A549 (cell line): ENCODE data around the gene PTPRG. TPM values are rescaled to one million over a fixed set of nuclear protein-coding genes. Genes with fewer than 3 reads are reported as not detected.

Experiments used
- ATAC-seq, 2 experiments: fragments of 200-7000 bp in 1 of 2; fragments of >200 bp in 1 of 2; cut with Nextera tagmentation in 1 of 2; cut with Tn5 transposase in 1 of 2; 3 replicates each; pipeline versions ENCODE4 v1.8.0 to v1.9.1; 2018 to 2020; ENCODE audit warnings: mild to moderate bottlenecking in 1 of 2, moderate library complexity in 1 of 2
- CTCF ChIA-PET: fragments of 300-600 bp; sonication (Branson Sonifier 250); formaldehyde crosslinking; extraction: SDS; loops from one replicate; lab custom pipeline; 2021; ENCODE audit warnings: antibody characterized with exemption, inconsistent platforms; lab: Yijun Ruan, JAX
- POLR2A ChIA-PET: fragments of 350-600 bp; formaldehyde crosslinking; extraction: SDS; loops from one replicate; lab custom pipeline; 2021; ENCODE audit warnings: antibody characterized with exemption, inconsistent platforms; lab: Yijun Ruan, JAX
- DNase-seq, 2 experiments: peaks; one replicate each; pipeline versions ENCODE4 v3.0.0 to v3.0.0-alpha.2; 2011 to 2016; ENCODE audit warnings: low read depth in 1 of 2, low spot score in 1 of 2
- FAIRE-seq: peaks from 2 replicates; lab custom pipeline; 2011; peaks lifted over from hg19 to GRCh38; lab: Jason Lieb, UNC
- H3K27ac ChIP-seq, 2 experiments: fragments of >200 bp; sonication (Bioruptor Twin); formaldehyde crosslinking; 3 replicates each; pipeline ENCODE4 v1.5.1; 2016 to 2017
- H3K4me1 ChIP-seq: fragments of >200 bp; sonication (Bioruptor Twin); formaldehyde crosslinking; 3 replicates; pipeline ENCODE4 v1.6.1; 2016
- H3K4me2 ChIP-seq: fragments of >200 bp; sonication (Bioruptor Twin); formaldehyde crosslinking; 3 replicates; pipeline ENCODE4 v1.6.1; 2016
- H3K4me3 ChIP-seq: fragments of >200 bp; sonication (Bioruptor Twin); formaldehyde crosslinking; 3 replicates; pipeline ENCODE4 v1.5.1; 2016
- H3K9me3 ChIP-seq: fragments of >200 bp; sonication (Bioruptor Twin); formaldehyde crosslinking; 3 replicates; pipeline ENCODE4 v1.6.1; 2016
- CBX2 ChIP-seq: fragments of 200-600 bp; sonication (generic); IDR thresholded peaks from 2 replicates; pipeline ENCODE4 v1.6.1; 2016; ENCODE audit warnings: low read depth, mild to moderate bottlenecking, borderline replicate concordance
- CBX8 ChIP-seq: fragments of 200-600 bp; sonication (generic); IDR thresholded peaks from 2 replicates; pipeline ENCODE4 v1.6.1; 2016
- CEBPB ChIP-seq, 2 experiments: fragments of >200 bp in 1 of 2; sonication (Bioruptor Twin) in 1 of 2; formaldehyde crosslinking in 1 of 2; IDR thresholded peaks; 2 replicates each; pipeline ENCODE4 v1.6.1; 2012 to 2016
- CHD2 ChIP-seq: fragments of 150-350 bp; IDR thresholded peaks from 2 replicates; pipeline ENCODE4 v1.6.1; 2014; ENCODE audit warnings: low read length; ENCODE audit not compliant: partially characterized antibody
- CHD4 ChIP-seq: fragments of 200-600 bp; sonication (generic); IDR thresholded peaks from 2 replicates; pipeline ENCODE4 v1.6.1; 2016; ENCODE audit warnings: antibody characterized with exemption, mild to moderate bottlenecking, borderline replicate concordance
- EHF ChIP-seq: fragments of 250-450 bp; sonication (Bioruptor Pico); IDR thresholded peaks from 2 replicates; pipeline ENCODE4 v1.5.0; 2020; ENCODE audit warnings: mild to moderate bottlenecking
- FOSB ChIP-seq: fragments of 250-450 bp; sonication (Bioruptor Pico); IDR thresholded peaks from 2 replicates; pipeline ENCODE4 v1.5.0; 2020; ENCODE audit warnings: mild to moderate bottlenecking, moderate library complexity
- FOXS1 ChIP-seq: fragments of 250-450 bp; sonication (Bioruptor Pico); IDR thresholded peaks from 2 replicates; pipeline ENCODE4 v1.5.0; 2020; ENCODE audit warnings: mild to moderate bottlenecking, moderate library complexity
- HDAC2 ChIP-seq: fragments of 200-600 bp; sonication (generic); IDR thresholded peaks from 2 replicates; pipeline ENCODE4 v1.6.1; 2016
- HEYL ChIP-seq: fragments of 250-450 bp; sonication (Bioruptor Pico); IDR thresholded peaks from 2 replicates; pipeline ENCODE4 v1.8.0; 2021; ENCODE audit warnings: mild to moderate bottlenecking, moderate library complexity
- JUN ChIP-seq, 2 experiments: fragments of >200 bp; sonication (Bioruptor Twin); formaldehyde crosslinking; IDR thresholded peaks; 2 replicates in 1 of 2; 3 replicates in 1 of 2; pipeline ENCODE4 v1.6.1; 2016 to 2017
- KDM5A ChIP-seq: fragments of 200-600 bp; sonication (generic); IDR thresholded peaks from 2 replicates; pipeline ENCODE4 v1.6.1; 2016; ENCODE audit warnings: antibody characterized with exemption, mild to moderate bottlenecking
- MAFK ChIP-seq: fragments of 450-650 bp; IDR thresholded peaks from 2 replicates; pipeline ENCODE4 v1.6.1; 2014; ENCODE audit not compliant: partially characterized antibody
- MAZ ChIP-seq: fragments of 150-350 bp; IDR thresholded peaks from 2 replicates; pipeline ENCODE4 v1.6.1; 2014; ENCODE audit warnings: antibody characterized with exemption, low read depth, low read length, borderline replicate concordance
- PHF8 ChIP-seq: fragments of 200-600 bp; sonication (generic); IDR thresholded peaks from 2 replicates; pipeline ENCODE4 v1.6.1; 2016; ENCODE audit warnings: low read depth, mild to moderate bottlenecking, antibody characterized with exemption, moderate library complexity, borderline replicate concordance
- POLR2A ChIP-seq: IDR thresholded peaks from 2 replicates; pipeline ENCODE4 v1.6.1; 2012; ENCODE audit warnings: mild to moderate bottlenecking, low read length
- RCOR1 ChIP-seq: fragments of 150-350 bp; IDR thresholded peaks from 2 replicates; pipeline ENCODE4 v1.6.1; 2014; ENCODE audit warnings: antibody characterized with exemption, low read length, low read depth
- REST ChIP-seq: fragments of 200-600 bp; sonication (generic); IDR thresholded peaks from 2 replicates; pipeline ENCODE4 v1.6.1; 2016; ENCODE audit warnings: antibody characterized with exemption, mild to moderate bottlenecking, moderate library complexity
- RFX5 ChIP-seq: fragments of 450-650 bp; IDR thresholded peaks from 2 replicates; pipeline ENCODE4 v1.7.1; 2014; ENCODE audit warnings: antibody characterized with exemption, mild to moderate bottlenecking, moderate library complexity
- RNF2 ChIP-seq: fragments of 200-600 bp; sonication (generic); IDR thresholded peaks from 2 replicates; pipeline ENCODE4 v1.6.1; 2016; ENCODE audit warnings: low read depth, mild to moderate bottlenecking, antibody characterized with exemption, moderate library complexity, borderline replicate concordance
- SMC3 ChIP-seq: fragments of >200 bp; sonication (Bioruptor Twin); formaldehyde crosslinking; IDR thresholded peaks from 3 replicates; pipeline ENCODE4 v1.6.1; 2018; ENCODE audit warnings: inconsistent platforms
- TFCP2L1 ChIP-seq: fragments of 250-450 bp; sonication (Bioruptor Pico); IDR thresholded peaks from 2 replicates; pipeline ENCODE4 v1.5.0; 2021; ENCODE audit warnings: mild to moderate bottlenecking
- WGBS: methylation state at CpG from one replicate; pipeline ENCODE4 v1.1.6; 2017; ENCODE audit errors: missing lambda C conversion rate; 5-methylcytosine and 5-hydroxymethylcytosine counted together
- polyA plus RNA-seq, 4 experiments: library from polyadenylated mRNA; depleted of rRNA in 3 of 4; stranded (reverse); fragments of >200 nt; fragmentation: RNase III in 1 of 4; extraction: RNeasy Plus Mini Kit Qiagen cat#74134 plus additional on column Dnase treatment in 1 of 4; gene quantifications; 2 replicates in 3 of 4; 3 replicates in 1 of 4; pipeline ENCODE4 v1.2.3, GENCODE V29; 2011 to 2017
- TF ChIP-seq, protein P1 (sequence below): fragments of 250-450 bp; sonication (Bioruptor Pico); IDR thresholded peaks from 2 replicates; pipeline ENCODE4 v1.5.0; 2021; ENCODE audit warnings: mild to moderate bottlenecking, moderate library complexity, borderline replicate concordance
- TF ChIP-seq, protein P2 (sequence below): IDR thresholded peaks from 2 replicates; pipeline ENCODE4 v1.6.1; 2012
- TF ChIP-seq, protein P3 (sequence below): fragments of 450-650 bp; IDR thresholded peaks from 2 replicates; pipeline ENCODE4 v1.6.1; 2014; ENCODE audit warnings: antibody characterized with exemption
- TF ChIP-seq, protein P4 (sequence below): fragments of >200 bp; sonication (Bioruptor Twin); formaldehyde crosslinking; IDR thresholded peaks from 3 replicates; pipeline ENCODE4 v1.5.1; 2016
- TF ChIP-seq, protein P5 (sequence below): IDR thresholded peaks from 2 replicates; pipeline ENCODE4 v1.6.1; 2012

The PTPRG gene
- polyA plus RNA-seq, 2 of the 4 experiments (the other 2 are of a cell fraction) = 4.5 to 4.8 TPM

DNA sequence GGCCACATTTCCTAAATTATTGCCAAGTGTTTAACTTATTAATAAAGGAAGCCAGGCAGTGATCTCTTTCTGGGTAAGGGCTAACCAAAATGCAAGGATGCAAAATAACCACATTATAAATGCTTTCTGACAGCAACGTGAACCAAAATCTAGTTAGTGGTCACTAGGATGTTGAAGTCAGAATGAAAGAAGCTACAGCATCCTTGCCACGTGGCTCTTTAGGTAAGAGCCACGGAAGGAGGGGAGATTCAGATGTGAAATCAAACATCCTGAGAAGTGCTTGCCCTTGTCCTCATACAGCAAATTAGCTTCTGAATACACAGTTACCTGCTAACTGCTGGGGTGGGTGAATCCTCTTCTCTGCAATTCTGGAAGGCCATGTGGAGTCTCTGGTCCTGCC lies 565.7 kb downstream of the PTPRG start (continued):
- TF ChIP-seq, protein P1, sequence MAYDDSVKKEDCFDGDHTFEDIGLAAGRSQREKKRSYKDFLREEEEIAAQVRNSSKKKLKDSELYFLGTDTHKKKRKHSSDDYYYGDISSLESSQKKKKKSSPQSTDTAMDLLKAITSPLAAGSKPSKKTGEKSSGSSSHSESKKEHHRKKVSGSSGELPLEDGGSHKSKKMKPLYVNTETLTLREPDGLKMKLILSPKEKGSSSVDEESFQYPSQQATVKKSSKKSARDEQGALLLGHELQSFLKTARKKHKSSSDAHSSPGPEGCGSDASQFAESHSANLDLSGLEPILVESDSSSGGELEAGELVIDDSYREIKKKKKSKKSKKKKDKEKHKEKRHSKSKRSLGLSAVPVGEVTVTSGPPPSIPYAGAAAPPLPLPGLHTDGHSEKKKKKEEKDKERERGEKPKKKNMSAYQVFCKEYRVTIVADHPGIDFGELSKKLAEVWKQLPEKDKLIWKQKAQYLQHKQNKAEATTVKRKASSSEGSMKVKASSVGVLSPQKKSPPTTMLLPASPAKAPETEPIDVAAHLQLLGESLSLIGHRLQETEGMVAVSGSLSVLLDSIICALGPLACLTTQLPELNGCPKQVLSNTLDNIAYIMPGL (CRISPR knock-in tag) = no peak
- TF ChIP-seq CHD4 (no peak), CBX2 (no peak), MAZ (no peak), TFCP2L1 (CRISPR knock-in tag) (no peak), FOSB (CRISPR knock-in tag) (no peak), HDAC2 (no peak)

DNA sequence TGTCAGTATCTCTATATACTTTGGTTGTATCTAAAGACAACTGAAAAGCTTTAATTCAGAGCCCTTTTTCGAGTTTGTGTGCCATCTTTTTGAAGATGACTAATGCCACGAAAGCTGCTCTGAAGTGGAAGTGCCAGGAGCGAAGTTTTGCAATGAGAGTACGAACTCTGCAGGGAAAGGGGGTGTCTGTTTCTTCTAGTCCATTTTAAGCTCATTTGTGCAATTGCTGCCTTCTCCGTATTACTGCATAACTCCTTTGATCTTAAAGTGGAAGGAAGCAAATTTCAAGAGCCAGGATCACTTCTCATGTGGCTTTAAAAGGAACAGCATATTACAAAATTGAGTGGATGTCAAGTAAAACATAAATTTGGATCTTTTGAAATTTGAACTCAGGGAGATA lies 566.7 kb downstream of the PTPRG start:
- ChIA-PET CTCF (interaction anchor here (1.3 kb wide), 1 partner anchor 20 kb away, joined by 3 read pairs; no protein-coding TSS in a partner anchor), POLR2A (no interaction called here)
- 24% methylated on average over 5 of the region's 5 CpGs for WGBS
- TF ChIP-seq MAFK = no peak
- no peak for TF ChIP-seq RCOR1
- TF ChIP-seq RFX5 = no peak
- TF ChIP-seq FOXS1 (CRISPR knock-in tag) = no peak
- TF ChIP-seq, protein P2, sequence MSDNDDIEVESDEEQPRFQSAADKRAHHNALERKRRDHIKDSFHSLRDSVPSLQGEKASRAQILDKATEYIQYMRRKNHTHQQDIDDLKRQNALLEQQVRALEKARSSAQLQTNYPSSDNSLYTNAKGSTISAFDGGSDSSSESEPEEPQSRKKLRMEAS = no peak
- TF ChIP-seq KDM5A = no peak
- no peak for TF ChIP-seq JUN (IDR thresholded peaks at IDR 0.05)
- TF ChIP-seq EHF (CRISPR knock-in tag) = no peak
- TF ChIP-seq, protein P3, sequence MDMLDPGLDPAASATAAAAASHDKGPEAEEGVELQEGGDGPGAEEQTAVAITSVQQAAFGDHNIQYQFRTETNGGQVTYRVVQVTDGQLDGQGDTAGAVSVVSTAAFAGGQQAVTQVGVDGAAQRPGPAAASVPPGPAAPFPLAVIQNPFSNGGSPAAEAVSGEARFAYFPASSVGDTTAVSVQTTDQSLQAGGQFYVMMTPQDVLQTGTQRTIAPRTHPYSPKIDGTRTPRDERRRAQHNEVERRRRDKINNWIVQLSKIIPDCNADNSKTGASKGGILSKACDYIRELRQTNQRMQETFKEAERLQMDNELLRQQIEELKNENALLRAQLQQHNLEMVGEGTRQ = no peak
- no peak for TF ChIP-seq CHD2
- TF ChIP-seq, protein P4, sequence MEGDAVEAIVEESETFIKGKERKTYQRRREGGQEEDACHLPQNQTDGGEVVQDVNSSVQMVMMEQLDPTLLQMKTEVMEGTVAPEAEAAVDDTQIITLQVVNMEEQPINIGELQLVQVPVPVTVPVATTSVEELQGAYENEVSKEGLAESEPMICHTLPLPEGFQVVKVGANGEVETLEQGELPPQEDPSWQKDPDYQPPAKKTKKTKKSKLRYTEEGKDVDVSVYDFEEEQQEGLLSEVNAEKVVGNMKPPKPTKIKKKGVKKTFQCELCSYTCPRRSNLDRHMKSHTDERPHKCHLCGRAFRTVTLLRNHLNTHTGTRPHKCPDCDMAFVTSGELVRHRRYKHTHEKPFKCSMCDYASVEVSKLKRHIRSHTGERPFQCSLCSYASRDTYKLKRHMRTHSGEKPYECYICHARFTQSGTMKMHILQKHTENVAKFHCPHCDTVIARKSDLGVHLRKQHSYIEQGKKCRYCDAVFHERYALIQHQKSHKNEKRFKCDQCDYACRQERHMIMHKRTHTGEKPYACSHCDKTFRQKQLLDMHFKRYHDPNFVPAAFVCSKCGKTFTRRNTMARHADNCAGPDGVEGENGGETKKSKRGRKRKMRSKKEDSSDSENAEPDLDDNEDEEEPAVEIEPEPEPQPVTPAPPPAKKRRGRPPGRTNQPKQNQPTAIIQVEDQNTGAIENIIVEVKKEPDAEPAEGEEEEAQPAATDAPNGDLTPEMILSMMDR = no peak
- no peak for TF ChIP-seq REST
- no peak for TF ChIP-seq CBX8
- TF ChIP-seq POLR2A = no peak
- no peak for TF ChIP-seq SMC3
- no peak for TF ChIP-seq RNF2
- TF ChIP-seq CEBPB (IDR thresholded peaks at IDR 0.05) = no peak
- TF ChIP-seq PHF8 = no peak
- TF ChIP-seq, protein P5, sequence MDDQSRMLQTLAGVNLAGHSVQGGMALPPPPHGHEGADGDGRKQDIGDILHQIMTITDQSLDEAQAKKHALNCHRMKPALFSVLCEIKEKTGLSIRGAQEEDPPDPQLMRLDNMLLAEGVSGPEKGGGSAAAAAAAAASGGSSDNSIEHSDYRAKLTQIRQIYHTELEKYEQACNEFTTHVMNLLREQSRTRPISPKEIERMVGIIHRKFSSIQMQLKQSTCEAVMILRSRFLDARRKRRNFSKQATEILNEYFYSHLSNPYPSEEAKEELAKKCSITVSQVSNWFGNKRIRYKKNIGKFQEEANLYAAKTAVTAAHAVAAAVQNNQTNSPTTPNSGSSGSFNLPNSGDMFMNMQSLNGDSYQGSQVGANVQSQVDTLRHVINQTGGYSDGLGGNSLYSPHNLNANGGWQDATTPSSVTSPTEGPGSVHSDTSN = no peak
- no peak for TF ChIP-seq HEYL (CRISPR knock-in tag)
- no peak overlapping the region for H3K4me3 ChIP-seq
- FAIRE-seq (no peak), ATAC-seq (no peak), DNase-seq (no peak)
- no peak overlapping the region for H3K4me2 ChIP-seq
- no peaks in the 10 kb centered on the region for H3K9me3 ChIP-seq
- H3K4me1 ChIP-seq = no peaks in the 10 kb centered on the region
- no peak overlapping the region for H3K27ac ChIP-seq
